ENCODE results near the gene CACFD1.

GRCh38 chr9:133505186-133505830 lies 45.5 kb downstream of the CACFD1 start:
- no peak for TF ChIP-seq POLR2A (IDR thresholded peaks at IDR 0.05)
- TF ChIP-seq, protein P1, sequence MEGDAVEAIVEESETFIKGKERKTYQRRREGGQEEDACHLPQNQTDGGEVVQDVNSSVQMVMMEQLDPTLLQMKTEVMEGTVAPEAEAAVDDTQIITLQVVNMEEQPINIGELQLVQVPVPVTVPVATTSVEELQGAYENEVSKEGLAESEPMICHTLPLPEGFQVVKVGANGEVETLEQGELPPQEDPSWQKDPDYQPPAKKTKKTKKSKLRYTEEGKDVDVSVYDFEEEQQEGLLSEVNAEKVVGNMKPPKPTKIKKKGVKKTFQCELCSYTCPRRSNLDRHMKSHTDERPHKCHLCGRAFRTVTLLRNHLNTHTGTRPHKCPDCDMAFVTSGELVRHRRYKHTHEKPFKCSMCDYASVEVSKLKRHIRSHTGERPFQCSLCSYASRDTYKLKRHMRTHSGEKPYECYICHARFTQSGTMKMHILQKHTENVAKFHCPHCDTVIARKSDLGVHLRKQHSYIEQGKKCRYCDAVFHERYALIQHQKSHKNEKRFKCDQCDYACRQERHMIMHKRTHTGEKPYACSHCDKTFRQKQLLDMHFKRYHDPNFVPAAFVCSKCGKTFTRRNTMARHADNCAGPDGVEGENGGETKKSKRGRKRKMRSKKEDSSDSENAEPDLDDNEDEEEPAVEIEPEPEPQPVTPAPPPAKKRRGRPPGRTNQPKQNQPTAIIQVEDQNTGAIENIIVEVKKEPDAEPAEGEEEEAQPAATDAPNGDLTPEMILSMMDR (IDR thresholded peaks at IDR 0.05) = no peak

Data from uterus (tissue), 2 donors.